ENCODE data around the gene RASA3. TPM values are rescaled to one million over a fixed set of nuclear protein-coding genes. Genes with fewer than 3 reads are reported as not detected.

The RASA3 gene
- total and polyA plus RNA-seq, 10 of the 15 experiments (the other 5 are each of a cell fraction or from before 2014, with no cell fraction given): 0.79 to 33.9 (median 17.6) TPM

GRCh38 chr13:114027046-114027715 is 105.2 kb downstream of the RASA3 start:
- Histone ChIP-seq H3K4me2 (ENCODE audit: control insufficient read depth, insufficient read depth) (peak overlapping the region; percentile 60), H3K36me3 (ENCODE audit: control insufficient read depth in 2 of 2, insufficient read depth in 2 of 2, low read length in 1 of 2) (peaks cover 8 to 26% of the 10 kb centered on the region in 2 experiments), H2AFZ (ENCODE audit: control insufficient read depth, low read depth, low read length) (no peak overlapping the region), H3K9me3 (replicated peaks; ENCODE audit: control insufficient read depth, insufficient read depth, low read length) (no peaks in the 10 kb centered on the region; the same call in 2 of the 3 replicates), H3K27ac (ENCODE audit: control insufficient read depth, insufficient read depth) (peak overlapping the region; percentile 39), H3K79me2 (ENCODE audit: control insufficient read depth, insufficient read depth, low read length) (no peaks in the 10 kb centered on the region; the same call in 1 of the 2 replicates), H3K4me3 (no peak overlapping the region), H4K20me1 (ENCODE audit: control insufficient read depth, insufficient read depth) (no peaks in the 10 kb centered on the region), H3K9ac (ENCODE audit: control insufficient read depth, insufficient read depth, low read length) (peak overlapping the region; percentile 22; the same call in 1 of the 2 replicates), H3K27me3 (replicated peaks in 1 of 2; ENCODE audit: control insufficient read depth in 2 of 2, insufficient read depth in 2 of 2, low read length in 1 of 2) (no peaks in the 10 kb centered on the region), H3K4me1 (ENCODE audit: control insufficient read depth, insufficient read depth, low read length) (peaks cover 40% of the 10 kb centered on the region)
- ATAC-seq (no peak), DNase-seq (ENCODE audit: low read depth, low spot score) (no peak), FAIRE-seq (no peak)
- WGBS (ENCODE audit: insufficient coverage, insufficient replicate concordance, low lambda C conversion rate, missing lambda C conversion rate): 63% methylated on average over 20 of the region's 21 CpGs
- SMC1A ChIA-PET (ENCODE audit: uncharacterized antibody, unreplicated experiment): interaction anchor here (0.7 kb wide), 1 partner anchor 102 kb away, joined by 3 read pairs; no protein-coding TSS in a partner anchor
- intact Hi-C loops (cut with micrococcal nuclease; ENCODE audit: unreplicated experiment): no loop called here
- RAD21 ChIA-PET (ENCODE audit: unreplicated experiment): no interaction called here
- POLR2A ChIA-PET: no interaction called here
- CTCF ChIA-PET: no interaction called here
- in situ Hi-C loops (cut with MboI): no loop called here
- no TSS peak for BruUV-seq (replicated peaks)
- TF ChIP-seq SRF (IDR thresholded peaks at IDR 0.05; ENCODE audit: low read depth in 2 of 2, low read length in 2 of 2) (no peak), TCF7 (IDR thresholded peaks at IDR 0.05; ENCODE audit: borderline replicate concordance) (no peak), TCF3 (IDR thresholded peaks at IDR 0.05; ENCODE audit: borderline replicate concordance, insufficient read depth, low read depth, low read length) (no peak), SUZ12 (IDR thresholded peaks at IDR 0.05; ENCODE audit: unreplicated experiment) (no peak), SIN3A (IDR thresholded peaks at IDR 0.05; ENCODE audit: low read depth, low read length) (no peak), CREM (IDR thresholded peaks at IDR 0.05; ENCODE audit: low read depth) (no peak), SKIL (IDR thresholded peaks at IDR 0.05; ENCODE audit: low read depth, poor library complexity, severe bottlenecking) (no peak), TARDBP (IDR thresholded peaks at IDR 0.05; ENCODE audit: borderline replicate concordance) (no peak), TAF1 (IDR thresholded peaks at IDR 0.05; ENCODE audit: borderline replicate concordance, low read depth, low read length) (no peak), KDM1A (IDR thresholded peaks at IDR 0.05; ENCODE audit: borderline replicate concordance) (no peak), ATF7 (IDR thresholded peaks at IDR 0.05; ENCODE audit: low read depth) (no peak), RAD51 (IDR thresholded peaks at IDR 0.05) (no peak), HDAC6 (IDR thresholded peaks at IDR 0.05; ENCODE audit: unreplicated experiment) (no peak), MEF2B (IDR thresholded peaks at IDR 0.05; ENCODE audit: partially characterized antibody, poor library complexity, severe bottlenecking) (no peak), CTCF (IDR thresholded peaks at IDR 0.05 in 2 of 3, conservative IDR thresholded peaks at IDR 0.05 in 1 of 3; ENCODE audit: control insufficient read depth in 2 of 3, extremely low read depth in 1 of 3, insufficient read depth in 1 of 3, low read depth in 3 of 3, low read length in 3 of 3) (no peak), POLR2AphosphoS2 (IDR thresholded peaks at IDR 0.05; ENCODE audit: low read depth, low read length) (no peak), CHD1 (IDR thresholded peaks at IDR 0.05; ENCODE audit: low read depth, low read length) (no peak)

All from GM12878 (cell line).